ENCODE data around the gene CR2. TPM values are rescaled to one million over a fixed set of nuclear protein-coding genes. Genes with fewer than 3 reads are reported as not detected.

Gene CR2
- total RNA-seq, 1 experiment from 2014 or later = 1.8 TPM

DNA sequence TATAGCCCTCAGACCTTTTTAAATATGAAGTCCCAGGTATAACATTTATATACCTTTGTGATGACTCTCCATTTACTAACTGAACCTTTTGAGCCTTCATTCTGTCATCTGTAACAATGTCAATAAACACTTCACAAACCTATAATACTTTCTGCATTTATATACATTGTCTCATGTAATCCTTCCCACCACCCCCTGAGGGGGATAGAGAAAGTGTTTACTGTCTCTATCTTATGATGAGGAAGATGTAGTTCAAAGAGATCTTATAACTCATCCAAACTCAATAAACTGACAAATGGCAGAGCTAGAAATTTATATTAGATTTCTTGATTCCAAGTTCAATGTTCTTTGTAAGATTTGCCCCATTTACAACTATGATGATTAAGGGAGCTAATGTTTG is 48.3 kb upstream of the CR2 start:
- Mint-ChIP-seq H3K4me1 (no peaks in the 10 kb centered on the region), H3K9me3 (no peaks in the 10 kb centered on the region; a peak in 1 of 5 replicates), H3K4me3 (no peak overlapping the region), H3K27ac (no peak overlapping the region), H3K27me3 (ENCODE audit: low read depth) (peaks cover 2% of the 10 kb centered on the region), H3K36me3 (ENCODE audit: insufficient read depth in 1 of 3, low read depth in 3 of 3) (no peaks in the 10 kb centered on the region)
- no peak overlapping the region for H4K91ac ChIP-seq (ENCODE audit: insufficient read length, low read depth, low read length)
- TF ChIP-seq, protein P1, sequence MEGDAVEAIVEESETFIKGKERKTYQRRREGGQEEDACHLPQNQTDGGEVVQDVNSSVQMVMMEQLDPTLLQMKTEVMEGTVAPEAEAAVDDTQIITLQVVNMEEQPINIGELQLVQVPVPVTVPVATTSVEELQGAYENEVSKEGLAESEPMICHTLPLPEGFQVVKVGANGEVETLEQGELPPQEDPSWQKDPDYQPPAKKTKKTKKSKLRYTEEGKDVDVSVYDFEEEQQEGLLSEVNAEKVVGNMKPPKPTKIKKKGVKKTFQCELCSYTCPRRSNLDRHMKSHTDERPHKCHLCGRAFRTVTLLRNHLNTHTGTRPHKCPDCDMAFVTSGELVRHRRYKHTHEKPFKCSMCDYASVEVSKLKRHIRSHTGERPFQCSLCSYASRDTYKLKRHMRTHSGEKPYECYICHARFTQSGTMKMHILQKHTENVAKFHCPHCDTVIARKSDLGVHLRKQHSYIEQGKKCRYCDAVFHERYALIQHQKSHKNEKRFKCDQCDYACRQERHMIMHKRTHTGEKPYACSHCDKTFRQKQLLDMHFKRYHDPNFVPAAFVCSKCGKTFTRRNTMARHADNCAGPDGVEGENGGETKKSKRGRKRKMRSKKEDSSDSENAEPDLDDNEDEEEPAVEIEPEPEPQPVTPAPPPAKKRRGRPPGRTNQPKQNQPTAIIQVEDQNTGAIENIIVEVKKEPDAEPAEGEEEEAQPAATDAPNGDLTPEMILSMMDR (conservative IDR thresholded peaks at IDR 0.05) = no peak
- no peak overlapping the region for H3K4ac ChIP-seq (ENCODE audit: low read depth, low read length)
- no peaks in the 10 kb centered on the region for H4K20me1 ChIP-seq (ENCODE audit: control insufficient read depth, insufficient read depth, insufficient read length)
- no peaks in the 10 kb centered on the region for H3K79me1 ChIP-seq (ENCODE audit: insufficient read depth, low read depth, low read length, poor library complexity, severe bottlenecking)
- no peak overlapping the region for H3K4me2 ChIP-seq (ENCODE audit: insufficient read depth, insufficient read length, low read length)
- no peak overlapping the region for H3K14ac ChIP-seq (ENCODE audit: insufficient read depth, low read length)
- no peak overlapping the region for H2BK5ac ChIP-seq (ENCODE audit: insufficient read length, low read length)
- H2BK12ac ChIP-seq (ENCODE audit: insufficient read length, low read depth, low read length) = no peak overlapping the region
- no peak overlapping the region for H4K8ac ChIP-seq (replicated peaks; ENCODE audit: insufficient read length, low read depth, low read length)
- H3K9me3 ChIP-seq (ENCODE audit: control insufficient read depth, low read depth, low read length) = no peaks in the 10 kb centered on the region
- no peak for DNase-seq
- H3T11ph ChIP-seq (ENCODE audit: low read length) = no peak overlapping the region
- H3K9ac ChIP-seq (ENCODE audit: extremely low read depth, insufficient read length, low read length) = no peak overlapping the region
- no peak overlapping the region for H2BK15ac ChIP-seq (ENCODE audit: low read depth, low read length)
- H2BK20ac ChIP-seq (ENCODE audit: low read depth, low read length, poor library complexity, severe bottlenecking) = no peak overlapping the region
- H3K23ac ChIP-seq (ENCODE audit: insufficient read length, low read depth, low read length) = no peak overlapping the region
- H2AK5ac ChIP-seq (ENCODE audit: insufficient read length, low read length) = no peak overlapping the region
- no peak overlapping the region for H2AFZ ChIP-seq (ENCODE audit: low read length)
- H2BK120ac ChIP-seq (ENCODE audit: low read depth, low read length, poor library complexity, severe bottlenecking) = no peak overlapping the region
- H3K79me2 ChIP-seq (ENCODE audit: insufficient read depth, low read length) = no peaks in the 10 kb centered on the region
- no peak overlapping the region for H3K56ac ChIP-seq (ENCODE audit: insufficient read length, low read depth, low read length)
- H3K4me1 ChIP-seq (ENCODE audit: insufficient read depth, low read length) = no peaks in the 10 kb centered on the region
- H4K5ac ChIP-seq (ENCODE audit: insufficient read length, low read depth, low read length) = no peak overlapping the region
- no peaks in the 10 kb centered on the region for H3K27me3 ChIP-seq (ENCODE audit: insufficient read depth, low read length)
- H3K18ac ChIP-seq (ENCODE audit: insufficient read length, low read depth, low read length) = no peak overlapping the region
- no peaks in the 10 kb centered on the region for H3K23me2 ChIP-seq (ENCODE audit: insufficient read length, low read depth, low read length, poor library complexity, severe bottlenecking)
- H3K27ac ChIP-seq (ENCODE audit: insufficient read length, low read depth, low read length) = no peak overlapping the region

All from H9 (cell line).